Measurements from ENCODE around the gene CDC42BPB. TPM values are rescaled to one million over a fixed set of nuclear protein-coding genes. Genes with fewer than 3 reads are reported as not detected.

Gene CDC42BPB
- total and polyA plus RNA-seq, 11 donors, result 31.1 to 124 (median 68.9) TPM

GRCh38 chr14:103101963-103102688 lies 44.8 kb upstream of the CDC42BPB start:
- TF ChIP-seq POLR2A (IDR thresholded peaks at IDR 0.05), result no peak
- TF ChIP-seq CTCF (IDR thresholded peaks at IDR 0.05), result no peak
- intact Hi-C loops (cut with DNase I), result loop anchor here in 1 of 10 donors (2.0 to 10.0 kb wide), 2 partner anchors 41 to 83 kb away; no protein-coding TSS in a partner anchor

GRCh38 chr14:103101257-103101962 lies 44.1 kb upstream of the CDC42BPB start:
- Histone ChIP-seq H3K4me1 (peaks cover 0 to 36% (median 22%) of the 10 kb centered on the region in 12 donors), H3K27me3 (peaks cover 17 to 72% (median 44%) of the 10 kb centered on the region in 9 donors), H3K27ac (no peak overlapping the region), H3K36me3 (no peaks in the 10 kb centered on the region), H3K9me3 (no peaks in the 10 kb centered on the region), H3K4me3 (no peak overlapping the region)
- TF ChIP-seq CTCF (IDR thresholded peaks at IDR 0.05) (no peak), POLR2A (IDR thresholded peaks at IDR 0.05) (no peak)
- ATAC-seq (no peak), DNase-seq (peak in 1 of 5 donors; percentile 42)
- intact Hi-C loops (cut with DNase I), result loop anchor here in 1 of 10 donors (2.0 to 10.0 kb wide), 2 partner anchors 41 to 83 kb away; no protein-coding TSS in a partner anchor
- WGBS, 4 donors, result 93 to 97% (median 95%) methylated on average over 10 to 11 of the region's 11 CpGs

More at GRCh38 chr14:103101963-103102688, 44.8 kb upstream of the CDC42BPB start:
- 18 to 33% (median 22%) methylated on average over 56 to 85 of the region's 85 CpGs for WGBS, 4 donors
- Histone ChIP-seq H3K4me3 (peak overlapping the region in 6 of 12 donors; percentile 9 to 21 (median 18)), H3K36me3 (no peaks in the 10 kb centered on the region), H3K4me1 (peaks cover 0 to 36% (median 22%) of the 10 kb centered on the region in 12 donors), H3K9me3 (no peaks in the 10 kb centered on the region), H3K27ac (no peak overlapping the region), H3K27me3 (peaks cover 17 to 72% (median 44%) of the 10 kb centered on the region in 9 donors)
- peak in 2 of 5 donors; percentile 8 to 65 for DNase-seq
- ATAC-seq, result peak in 1 of 4 donors; percentile 19

- Histone ChIP-seq H3K9me3 (no peaks in the 10 kb centered on the region), H3K4me1 (peaks cover 0 to 36% (median 22%) of the 10 kb centered on the region in 12 donors), H3K27me3 (peaks cover 17 to 72% (median 44%) of the 10 kb centered on the region in 9 donors), H3K4me3 (no peak overlapping the region), H3K36me3 (no peaks in the 10 kb centered on the region), H3K27ac (no peak overlapping the region)
- intact Hi-C loops (cut with DNase I), result loop anchor here in 1 of 10 donors (2.0 to 10.0 kb wide), 2 partner anchors 42 to 84 kb away; no protein-coding TSS in a partner anchor
- WGBS, 4 donors, result 84 to 95% (median 89%) methylated on average over 20 to 25 of the region's 25 CpGs
- DNase-seq, result peak in 1 of 5 donors; percentile 52
- TF ChIP-seq POLR2A (IDR thresholded peaks at IDR 0.05), result no peak
- no peak for TF ChIP-seq CTCF (IDR thresholded peaks at IDR 0.05)
- ATAC-seq, result no peak
These were observed 43.2 kb upstream of the CDC42BPB start for GRCh38 chr14:103100281-103101121.
